Stimulated activated CD4-positive, alpha-beta T cell treated with anti-CD3 and anti-CD28 coated beads, Interleukin-12 subunit alpha, Interleukin-12 subunit beta, amount 100 ng/mL, for 48 hours (primary cell): ENCODE measurements around the gene CSTF2T.

ENCODE experiments used
- DNase-seq, 3 donors: peaks; one replicate each; pipeline ENCODE4 v3.0.0-alpha.2; 2020; ENCODE audit warnings: low read depth in 2 of 3, low spot score in 1 of 3

CSTF2T gene

GRCh38 chr10:51699475-51700227 lies at the start of gene CSTF2T:
Gene CSTF2T, minus strand, starts transcription at chr10:51699595. Its CDS starts 46 bp downstream, at chr10:51699549.
- DNase-seq: peak; percentile 83 to 92 (median 84)

- no peak for DNase-seq
Measured at GRCh38 chr10:51748959-51749358, 49.6 kb upstream of the CSTF2T start.

GRCh38 chr10:51747216-51747615 lies 47.8 kb upstream of the CSTF2T start:
- no peak for DNase-seq

GRCh38 chr10:51745397-51745796 lies 46.0 kb upstream of the CSTF2T start:
- no peak for DNase-seq

GRCh38 chr10:51744235-51745000 lies 45.0 kb upstream of the CSTF2T start:
- DNase-seq: no peak

- DNase-seq: no peak
Measured at GRCh38 chr10:51743146-51743545, 43.8 kb upstream of the CSTF2T start.

- DNase-seq: no peak
Measured at GRCh38 chr10:51733057-51733456, 33.7 kb upstream of the CSTF2T start.

- no peak for DNase-seq
Measured at GRCh38 chr10:51729822-51730555, 30.6 kb upstream of the CSTF2T start.

GRCh38 chr10:51724038-51724437 lies 24.6 kb upstream of the CSTF2T start:
- no peak for DNase-seq

- no peak for DNase-seq
Measured at GRCh38 chr10:51718804-51719291, 19.5 kb upstream of the CSTF2T start.

- no peak for DNase-seq
Measured at GRCh38 chr10:51716981-51717380, 17.6 kb upstream of the CSTF2T start.

GRCh38 chr10:51711519-51711891 lies 12.1 kb upstream of the CSTF2T start:
- DNase-seq: no peak

GRCh38 chr10:51709324-51709972 lies 10.1 kb upstream of the CSTF2T start:
- DNase-seq: no peak

- no peak for DNase-seq
Measured at GRCh38 chr10:51708609-51709008, 9.2 kb upstream of the CSTF2T start.

GRCh38 chr10:51707821-51708424 lies 8.5 kb upstream of the CSTF2T start:
- DNase-seq: no peak

- no peak for DNase-seq
Measured at GRCh38 chr10:51707392-51707791, 8.0 kb upstream of the CSTF2T start.

- no peak for DNase-seq
Measured at GRCh38 chr10:51706225-51706624, 6.8 kb upstream of the CSTF2T start.

GRCh38 chr10:51705774-51706173 lies 6.4 kb upstream of the CSTF2T start:
- DNase-seq: no peak

GRCh38 chr10:51700228-51700817 lies 928 bp upstream of the CSTF2T start:
- DNase-seq: peak in 2 of 3 donors; percentile 16 to 18

GRCh38 chr10:51699145-51699474 lies 285 bp downstream of the CSTF2T start:
- no peak for DNase-seq
